GM12878 (cell line): ENCODE measurements around the gene CPB2. TPM values are rescaled to one million over a fixed set of nuclear protein-coding genes. Genes with fewer than 3 reads are reported as not detected.

Experiments
- ATAC-seq: fragments of 200-7000 bp; cut with Tn5 transposase; 3 replicates; pipeline ENCODE4 v1.9.1; 2020; ENCODE audit warnings: mild to moderate bottlenecking, moderate library complexity
- BruUV-seq: library from RNA; stranded (reverse); fragments of 400-500 nt; replicated peaks from 2 replicates; lab custom pipeline; 2021; lab: Mats Ljungman, UMichigan
- CTCF ChIA-PET: fragments of 300-600 bp; sonication (Branson Sonifier 250); formaldehyde crosslinking; extraction: SDS; loops from one replicate; lab custom pipeline; 2021; ENCODE audit warnings: inconsistent platforms; lab: Yijun Ruan, JAX
- POLR2A ChIA-PET: fragments of 350-600 bp; formaldehyde crosslinking; extraction: SDS; loops from one replicate; lab custom pipeline; 2021; ENCODE audit warnings: inconsistent platforms; lab: Charles Lee
- RAD21 ChIA-PET: fragments of 300-600 bp; sonication (Branson Sonifier 250); formaldehyde crosslinking; loops from one replicate; lab custom pipeline; 2023; ENCODE audit warnings: antibody characterized with exemption; ENCODE audit not compliant: unreplicated experiment; lab: Charles Lee
- SMC1A ChIA-PET: fragments of 300-600 bp; sonication (Branson Sonifier 250); formaldehyde crosslinking; loops from one replicate; lab custom pipeline; 2023; ENCODE audit not compliant: unreplicated experiment, uncharacterized antibody; lab: Charles Lee
- DNase-seq: peaks from one replicate; pipeline ENCODE4 v3.0.0-alpha.2; 2011; ENCODE audit warnings: low read depth, low spot score
- FAIRE-seq: peaks from 3 replicates; lab custom pipeline; 2011; peaks lifted over from hg19 to GRCh38; lab: Jason Lieb, UNC
- H2AFZ ChIP-seq: 2 replicates; pipeline ENCODE4 v1.6.0; 2011; ENCODE audit warnings: low read depth, low read length, control low read depth; ENCODE audit not compliant: control insufficient read depth
- H3K27ac ChIP-seq: 2 replicates; pipeline ENCODE4 v1.5.1; 2011; ENCODE audit warnings: control low read depth; ENCODE audit not compliant: control insufficient read depth, insufficient read depth
- H3K27me3 ChIP-seq, 2 experiments: replicated peaks in 1 of 2; 2 replicates each; pipeline versions ENCODE4 v1.6.0 to v1.6.1; 2011; ENCODE audit warnings: low read length in 1 of 2; ENCODE audit not compliant: control insufficient read depth in 2 of 2, insufficient read depth in 2 of 2
- H3K36me3 ChIP-seq, 2 experiments: 2 replicates each; pipeline ENCODE4 v1.5.1; 2011; ENCODE audit warnings: low read length in 1 of 2; ENCODE audit not compliant: control insufficient read depth in 2 of 2, insufficient read depth in 2 of 2
- H3K4me1 ChIP-seq: 2 replicates; pipeline ENCODE4 v1.6.1; 2011; ENCODE audit warnings: mild to moderate bottlenecking, low read length, moderate library complexity, mixed read lengths; ENCODE audit not compliant: control insufficient read depth, insufficient read depth
- H3K4me2 ChIP-seq: 2 replicates; pipeline ENCODE4 v1.6.0; 2011; ENCODE audit warnings: control low read depth; ENCODE audit not compliant: control insufficient read depth, insufficient read depth
- H3K4me3 ChIP-seq: fragments of 200-600 bp; sonication (generic); 2 replicates; pipeline ENCODE4 v1.5.1; 2016
- H3K79me2 ChIP-seq: 2 replicates; pipeline ENCODE4 v1.6.0; 2011; ENCODE audit warnings: low read length; ENCODE audit not compliant: control insufficient read depth, insufficient read depth
- H3K9ac ChIP-seq: 2 replicates; pipeline ENCODE4 v1.8.0; 2011; ENCODE audit warnings: low read length, control low read depth, mixed read lengths; ENCODE audit not compliant: control insufficient read depth, insufficient read depth
- H3K9me3 ChIP-seq: replicated peaks from 3 replicates; pipeline ENCODE4 v1.5.1; 2011; ENCODE audit warnings: mild to moderate bottlenecking, low read length; ENCODE audit not compliant: control insufficient read depth, insufficient read depth
- H4K20me1 ChIP-seq: 2 replicates; pipeline ENCODE4 v1.6.0; 2011; ENCODE audit not compliant: control insufficient read depth, insufficient read depth
- CREM ChIP-seq: IDR thresholded peaks from 2 replicates; pipeline ENCODE4 v1.6.1; 2014; ENCODE audit warnings: antibody characterized with exemption, low read depth
- HCFC1 ChIP-seq: fragments of 150-350 bp; IDR thresholded peaks from 2 replicates; pipeline ENCODE4 v1.6.1; 2014; ENCODE audit warnings: low read length
- POLR2A ChIP-seq: IDR thresholded peaks from 2 replicates; pipeline ENCODE4 v1.6.1; 2011; ENCODE audit warnings: low read depth, mild to moderate bottlenecking, low read length
- POLR2AphosphoS5 ChIP-seq: IDR thresholded peaks from 2 replicates; pipeline ENCODE4 v1.6.1; 2011; ENCODE audit warnings: mild to moderate bottlenecking, low read length, inconsistent platforms
- WGBS: methylation state at CpG from one replicate; pipeline ENCODE4 v1.1.6; 2016; ENCODE audit warnings: low lambda C conversion rate; ENCODE audit not compliant: insufficient replicate concordance, insufficient coverage; ENCODE audit errors: missing lambda C conversion rate; 5-methylcytosine and 5-hydroxymethylcytosine counted together
- in situ Hi-C: fragments of 300-500 bp; cut with MboI; formaldehyde crosslinking; loops from 9 replicates; pipeline ENCODE4 v1.14.3; 2018; ENCODE audit warnings: mixed read lengths
- intact Hi-C: fragments of 100-400 bp; cut with micrococcal nuclease; formaldehyde crosslinking; loops from one replicate; pipeline ENCODE4 v1.14.2; 2022; ENCODE audit not compliant: unreplicated experiment
- polyA plus RNA-seq, 11 experiments: library from polyadenylated mRNA; depleted of rRNA in 4 of 11; unstranded in 6 of 11; stranded (reverse) in 5 of 11; fragments of >200 nt; fragmentation: Nextera tagmentation in 4 of 11; fragmentation: Illumina TruSeq in 1 of 11; extraction: Ambion mirVana in 4 of 11; extraction: Trizol in 1 of 11; gene quantifications; 1 replicate in 1 of 11; 2 replicates in 10 of 11; pipeline versions ENCODE4 v1.2.1 to v1.2.3, GENCODE V29; 2011 to 2016; ENCODE audit warnings: inconsistent platforms in 2 of 11, missing spikeins in 2 of 11, low read depth in 1 of 11
- total RNA-seq, 4 experiments: library from RNA; depleted of rRNA in 3 of 4; stranded (reverse); fragments of >200 nt in 3 of 4; fragmentation: Illumina TruSeq in 1 of 4; extraction: Trizol in 1 of 4; gene quantifications; 2 replicates each; pipeline versions ENCODE4 v1.2.1 to v1.2.3, GENCODE V29; 2013 to 2021
- TF ChIP-seq, protein P1 (sequence below), 3 experiments: IDR thresholded peaks in 2 of 3; conservative IDR thresholded peaks in 1 of 3; 2 replicates each; pipeline ENCODE4 v1.5.1; 2011; ENCODE audit warnings: low read depth in 3 of 3, low read length in 3 of 3, mild to moderate bottlenecking in 3 of 3, control low read depth in 2 of 3, moderate library complexity in 2 of 3, inconsistent platforms in 1 of 3, mixed read lengths in 1 of 3; ENCODE audit not compliant: control insufficient read depth in 2 of 3, insufficient read depth in 1 of 3; ENCODE audit errors: extremely low read depth in 1 of 3

Gene CPB2
- total and polyA plus RNA-seq, 10 of the 15 experiments (the other 5 are each of a cell fraction or from before 2014, with no cell fraction given) = 0.05 to 0.87 (median 0.13) TPM; not detected in 3

DNA sequence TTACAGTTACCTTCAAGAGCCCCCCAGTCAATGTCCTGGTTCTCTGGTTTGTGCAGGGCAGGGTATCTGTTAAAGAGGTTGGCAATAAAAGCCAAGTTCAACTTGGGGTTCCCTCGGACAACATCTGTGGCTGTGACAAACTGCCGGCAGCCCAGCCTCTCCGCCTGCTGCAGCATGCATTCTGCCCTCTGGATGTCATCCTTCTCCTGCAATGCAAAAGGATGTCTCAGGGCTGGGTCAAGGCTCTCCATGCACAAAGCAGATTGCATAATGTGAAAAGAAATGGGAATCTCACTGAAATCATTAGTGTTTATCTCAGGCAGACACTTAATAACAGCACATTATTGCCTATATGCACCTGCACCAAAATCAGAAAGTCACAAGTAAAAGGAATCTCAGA, 42.1 kb upstream of the CPB2 start:
- Histone ChIP-seq H3K27me3 (no peaks in the 10 kb centered on the region), H3K4me1 (no peaks in the 10 kb centered on the region), H3K9ac (no peak overlapping the region), H3K9me3 (no peaks in the 10 kb centered on the region), H3K27ac (no peak overlapping the region), H3K4me2 (no peak overlapping the region), H2AFZ (no peak overlapping the region), H3K4me3 (no peak overlapping the region), H3K79me2 (peaks cover 13% of the 10 kb centered on the region), H4K20me1 (no peaks in the 10 kb centered on the region), H3K36me3 (peaks cover 29 to 63% of the 10 kb centered on the region in 2 experiments)
- intact Hi-C loops = no loop called here
- POLR2A ChIA-PET = no interaction called here
- TF ChIP-seq, protein P1, sequence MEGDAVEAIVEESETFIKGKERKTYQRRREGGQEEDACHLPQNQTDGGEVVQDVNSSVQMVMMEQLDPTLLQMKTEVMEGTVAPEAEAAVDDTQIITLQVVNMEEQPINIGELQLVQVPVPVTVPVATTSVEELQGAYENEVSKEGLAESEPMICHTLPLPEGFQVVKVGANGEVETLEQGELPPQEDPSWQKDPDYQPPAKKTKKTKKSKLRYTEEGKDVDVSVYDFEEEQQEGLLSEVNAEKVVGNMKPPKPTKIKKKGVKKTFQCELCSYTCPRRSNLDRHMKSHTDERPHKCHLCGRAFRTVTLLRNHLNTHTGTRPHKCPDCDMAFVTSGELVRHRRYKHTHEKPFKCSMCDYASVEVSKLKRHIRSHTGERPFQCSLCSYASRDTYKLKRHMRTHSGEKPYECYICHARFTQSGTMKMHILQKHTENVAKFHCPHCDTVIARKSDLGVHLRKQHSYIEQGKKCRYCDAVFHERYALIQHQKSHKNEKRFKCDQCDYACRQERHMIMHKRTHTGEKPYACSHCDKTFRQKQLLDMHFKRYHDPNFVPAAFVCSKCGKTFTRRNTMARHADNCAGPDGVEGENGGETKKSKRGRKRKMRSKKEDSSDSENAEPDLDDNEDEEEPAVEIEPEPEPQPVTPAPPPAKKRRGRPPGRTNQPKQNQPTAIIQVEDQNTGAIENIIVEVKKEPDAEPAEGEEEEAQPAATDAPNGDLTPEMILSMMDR (IDR thresholded peaks at IDR 0.05 in 2 of 3, conservative IDR thresholded peaks at IDR 0.05 in 1 of 3; ENCODE audit: control insufficient read depth in 2 of 3, extremely low read depth in 1 of 3, insufficient read depth in 1 of 3, low read depth in 3 of 3, low read length in 3 of 3) = peak in 1 of 3 experiments; percentile 25; a peak in 1 of 6 replicates
- TF ChIP-seq CREM (no peak), POLR2AphosphoS5 (peak; percentile 74; the same call in 1 of the 2 replicates), POLR2A (peak; percentile 53; the same call in 1 of the 2 replicates)
- ATAC-seq (no peak; the same call in 2 of the 3 replicates), FAIRE-seq (no peak), DNase-seq (no peak)
- no TSS peak for BruUV-seq
- 97% methylated on average over 3 of the region's 3 CpGs for WGBS
- CTCF ChIA-PET = no interaction called here
- RAD21 ChIA-PET = no interaction called here
- in situ Hi-C loops = no loop called here
- SMC1A ChIA-PET = no interaction called here

DNA sequence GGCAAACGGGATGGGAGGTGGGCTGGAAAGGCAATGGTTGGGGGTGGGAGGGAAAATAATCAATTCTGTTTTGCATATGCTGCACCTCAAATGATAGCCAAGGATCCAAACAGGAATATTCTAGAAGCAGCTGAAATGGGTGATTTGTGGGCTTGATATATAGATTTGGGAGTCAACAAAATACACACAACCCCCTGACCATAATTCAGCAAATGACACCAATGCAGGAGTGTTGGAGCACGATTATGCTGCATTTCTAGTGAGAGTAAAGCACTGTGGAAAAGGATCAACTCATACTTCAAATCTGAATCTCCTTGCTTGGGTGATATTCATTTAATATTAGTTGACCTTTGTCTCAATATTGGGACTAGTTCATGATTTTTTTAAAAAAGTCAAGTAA, 41.1 kb upstream of the CPB2 start:
- ChIA-PET CTCF (no interaction called here), RAD21 (no interaction called here), POLR2A (no interaction called here), SMC1A (no interaction called here)
- TF ChIP-seq HCFC1 (no peak), POLR2AphosphoS5 (peak; percentile 68)
- no peak overlapping the region for H3K4me3 ChIP-seq
- no peak for ATAC-seq
- intact Hi-C loops = no loop called here
- no peaks in the 10 kb centered on the region for H3K27me3 ChIP-seq
- FAIRE-seq = no peak
- in situ Hi-C loops = no loop called here
- H3K9ac ChIP-seq = no peak overlapping the region
- no peaks in the 10 kb centered on the region for H3K9me3 ChIP-seq
- no peaks in the 10 kb centered on the region for H4K20me1 ChIP-seq
- no peak overlapping the region for H3K27ac ChIP-seq
- WGBS = 48% methylated on average over 1 of the region's 2 CpGs
- DNase-seq = no peak
- BruUV-seq = TSS peak; percentile 16
- H3K36me3 ChIP-seq = peaks cover 25 to 61% of the 10 kb centered on the region in 2 experiments
- no peak overlapping the region for H3K4me2 ChIP-seq
- no peaks in the 10 kb centered on the region for H3K4me1 ChIP-seq
- peaks cover 9% of the 10 kb centered on the region for H3K79me2 ChIP-seq
- H2AFZ ChIP-seq = no peak overlapping the region
